ENCODE measurements around the gene PTPRT. TPM values are rescaled to one million over a fixed set of nuclear protein-coding genes. Genes with fewer than 3 reads are reported as not detected.

Gene PTPRT
- total RNA-seq, 4 donors from 2014 or later = 0.57 to 2.0 (median 0.83) TPM

DNA sequence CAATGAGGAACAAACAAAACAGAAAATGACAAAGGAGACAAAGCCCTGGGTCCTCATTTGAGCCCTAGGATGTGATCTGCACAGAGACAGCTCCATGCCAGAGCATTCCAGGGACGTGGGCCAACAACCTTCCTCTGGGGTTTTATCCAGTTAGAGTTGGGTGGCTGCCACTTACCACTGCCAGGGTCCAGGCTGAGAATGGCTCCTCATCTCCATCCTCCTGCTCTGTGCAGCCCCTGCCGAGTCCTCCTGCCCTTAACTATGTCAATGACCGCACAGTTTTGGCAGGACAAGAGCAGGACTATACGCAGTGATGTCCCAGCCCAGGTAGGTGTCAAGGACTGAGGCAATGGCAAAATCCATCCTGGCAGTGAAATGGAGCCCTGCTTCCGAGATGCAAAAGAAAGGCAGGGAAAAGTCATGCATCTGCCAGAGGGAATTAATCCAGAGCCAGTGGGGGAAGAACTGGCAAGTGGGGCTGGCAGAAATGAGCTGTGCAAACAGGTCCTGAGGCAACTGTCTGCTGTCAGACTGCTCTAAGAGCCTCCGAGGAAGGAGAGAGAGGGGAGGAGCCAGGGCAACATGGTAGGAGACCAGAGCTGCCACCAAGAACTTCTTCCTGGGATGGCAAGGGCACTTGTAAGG lies 449.4 kb downstream of the PTPRT start:
- TF ChIP-seq, protein P1, sequence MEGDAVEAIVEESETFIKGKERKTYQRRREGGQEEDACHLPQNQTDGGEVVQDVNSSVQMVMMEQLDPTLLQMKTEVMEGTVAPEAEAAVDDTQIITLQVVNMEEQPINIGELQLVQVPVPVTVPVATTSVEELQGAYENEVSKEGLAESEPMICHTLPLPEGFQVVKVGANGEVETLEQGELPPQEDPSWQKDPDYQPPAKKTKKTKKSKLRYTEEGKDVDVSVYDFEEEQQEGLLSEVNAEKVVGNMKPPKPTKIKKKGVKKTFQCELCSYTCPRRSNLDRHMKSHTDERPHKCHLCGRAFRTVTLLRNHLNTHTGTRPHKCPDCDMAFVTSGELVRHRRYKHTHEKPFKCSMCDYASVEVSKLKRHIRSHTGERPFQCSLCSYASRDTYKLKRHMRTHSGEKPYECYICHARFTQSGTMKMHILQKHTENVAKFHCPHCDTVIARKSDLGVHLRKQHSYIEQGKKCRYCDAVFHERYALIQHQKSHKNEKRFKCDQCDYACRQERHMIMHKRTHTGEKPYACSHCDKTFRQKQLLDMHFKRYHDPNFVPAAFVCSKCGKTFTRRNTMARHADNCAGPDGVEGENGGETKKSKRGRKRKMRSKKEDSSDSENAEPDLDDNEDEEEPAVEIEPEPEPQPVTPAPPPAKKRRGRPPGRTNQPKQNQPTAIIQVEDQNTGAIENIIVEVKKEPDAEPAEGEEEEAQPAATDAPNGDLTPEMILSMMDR (IDR thresholded peaks at IDR 0.05; ENCODE audit: low read depth) = no peak

DNA sequence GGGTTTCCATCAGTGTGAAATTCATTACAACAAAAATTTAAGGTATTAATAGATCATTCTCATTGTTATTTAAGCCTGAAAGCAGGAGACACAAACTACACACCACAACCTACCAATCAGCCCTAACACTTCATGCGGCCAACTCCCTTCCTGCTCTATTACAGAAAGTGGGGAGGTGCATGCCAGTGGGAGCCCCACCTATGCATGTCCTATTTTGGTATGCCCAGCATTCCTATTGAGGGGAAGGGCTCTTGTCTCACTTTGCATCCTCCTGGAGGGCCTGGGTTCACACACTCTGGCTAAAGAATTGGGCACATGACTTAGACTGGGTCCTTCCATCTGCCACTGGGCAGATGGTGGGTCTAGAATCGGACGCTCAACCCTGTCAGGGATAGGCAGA lies 450.0 kb downstream of the PTPRT start:
- TF ChIP-seq, protein P1 (IDR thresholded peaks at IDR 0.05; ENCODE audit: low read depth) = no peak

DNA sequence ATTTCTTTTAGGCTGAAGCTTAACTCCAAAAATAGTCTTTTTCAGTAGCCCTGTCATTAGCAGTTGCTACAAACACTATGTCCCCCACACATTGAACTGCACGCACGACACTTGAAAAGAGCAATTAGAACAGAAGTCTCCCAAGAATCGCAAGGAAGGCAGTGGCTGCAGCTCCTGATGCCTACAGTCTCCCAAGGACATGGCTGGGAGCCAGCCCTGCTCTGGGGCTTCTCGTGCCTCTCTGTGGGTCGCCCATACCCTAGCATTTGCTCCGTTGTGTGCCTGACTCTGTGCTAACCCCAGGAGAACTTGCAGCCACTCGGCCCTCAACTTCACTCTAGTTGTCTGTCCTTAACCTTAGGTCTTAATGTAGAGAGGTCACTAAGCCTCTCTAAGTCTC lies 454.2 kb downstream of the PTPRT start:
- TF ChIP-seq, protein P1 (IDR thresholded peaks at IDR 0.05; ENCODE audit: low read depth) = no peak

DNA sequence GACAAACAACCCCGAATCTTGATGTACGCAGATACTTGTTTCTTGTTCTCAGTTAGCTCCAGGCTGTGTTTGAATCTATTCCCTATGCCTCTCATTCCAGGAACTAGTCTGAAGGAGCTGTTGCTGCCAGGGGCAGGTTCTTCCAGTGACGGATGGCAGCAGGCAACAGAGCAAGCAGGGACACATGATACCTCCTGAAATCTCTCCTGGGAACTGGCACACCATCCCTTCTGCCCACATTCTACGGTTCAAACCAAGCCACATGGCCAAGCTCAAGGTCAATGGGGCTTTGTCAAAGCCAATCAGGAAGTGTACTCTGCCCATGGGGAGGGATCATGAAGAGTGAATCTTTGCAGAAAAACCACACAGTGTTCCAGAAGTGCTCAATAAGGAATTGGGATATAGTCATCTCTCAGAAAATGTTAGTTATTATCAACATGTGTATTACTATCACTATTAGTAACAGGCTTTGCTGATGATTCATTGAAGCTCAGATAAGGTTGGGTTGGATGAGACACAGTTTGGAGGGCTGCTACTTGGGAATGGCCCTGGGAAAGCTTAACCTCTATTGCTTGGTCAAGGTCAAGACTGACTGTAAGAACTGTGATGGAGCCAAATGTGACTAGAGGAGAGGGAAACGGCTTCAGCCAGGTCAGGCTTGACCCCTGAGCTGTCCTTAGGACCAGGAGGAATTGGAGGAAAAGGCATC lies 454.9 kb downstream of the PTPRT start:
- TF ChIP-seq, protein P1 (IDR thresholded peaks at IDR 0.05; ENCODE audit: low read depth) = no peak

DNA sequence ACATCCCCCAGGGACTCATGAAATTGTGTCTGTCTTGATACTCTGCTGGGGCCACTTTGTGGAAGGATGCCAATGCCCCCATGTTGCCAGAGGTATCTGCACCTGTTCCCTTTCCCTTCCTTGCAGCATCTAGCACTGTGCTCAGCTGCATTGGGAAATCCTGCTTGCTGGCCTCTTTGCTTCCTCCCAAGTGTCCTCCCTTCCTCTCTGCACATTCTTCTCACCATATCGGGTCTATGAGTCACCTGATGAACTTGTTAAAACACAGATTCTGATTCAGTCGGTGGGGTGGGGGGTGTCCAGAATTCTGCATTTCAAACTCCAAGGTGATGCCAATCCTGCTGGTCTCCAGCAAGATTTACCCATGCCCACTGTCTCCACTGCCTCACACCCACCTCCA lies 467.8 kb downstream of the PTPRT start:
- TF ChIP-seq, protein P1 (IDR thresholded peaks at IDR 0.05; ENCODE audit: low read depth) = no peak

DNA sequence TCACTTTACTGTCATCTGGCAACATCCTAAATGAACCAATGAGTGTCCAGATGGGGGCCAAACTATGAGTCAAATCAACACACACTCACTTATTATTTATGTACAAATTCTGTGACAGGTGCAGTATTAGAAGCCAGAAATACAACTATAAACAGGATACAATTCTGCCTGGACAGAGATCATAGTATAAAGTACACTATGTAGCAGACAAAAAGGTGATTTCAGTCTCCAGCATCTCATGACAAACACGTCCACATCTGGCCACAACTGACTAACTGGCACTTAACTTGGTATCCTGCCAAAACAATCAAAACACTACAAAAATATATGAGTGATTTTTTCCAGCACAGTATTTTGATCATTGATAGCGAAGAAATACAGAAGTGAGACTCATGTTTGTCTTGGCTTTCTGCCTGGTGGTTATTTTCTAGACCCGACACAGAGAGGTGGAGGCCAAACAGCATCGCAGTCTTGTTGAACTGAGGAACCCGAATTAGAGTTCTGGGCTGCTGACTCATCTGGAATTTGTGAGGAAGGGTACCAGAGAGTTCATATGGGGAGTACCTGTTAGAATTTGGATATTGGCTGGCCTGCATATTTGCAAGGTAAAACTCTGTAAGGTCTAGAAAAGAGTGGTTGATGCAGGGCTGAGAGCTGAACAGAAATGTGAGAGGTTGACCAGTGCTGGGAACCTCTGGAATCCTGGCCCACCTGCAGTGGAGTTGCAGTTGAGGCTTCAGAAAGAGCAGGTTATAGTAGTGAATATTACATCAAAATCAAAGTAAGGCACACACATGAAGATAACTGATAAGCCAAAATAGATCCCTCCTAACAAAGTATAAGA lies 475.2 kb downstream of the PTPRT start:
- TF ChIP-seq, protein P1 (IDR thresholded peaks at IDR 0.05; ENCODE audit: low read depth) = no peak

DNA sequence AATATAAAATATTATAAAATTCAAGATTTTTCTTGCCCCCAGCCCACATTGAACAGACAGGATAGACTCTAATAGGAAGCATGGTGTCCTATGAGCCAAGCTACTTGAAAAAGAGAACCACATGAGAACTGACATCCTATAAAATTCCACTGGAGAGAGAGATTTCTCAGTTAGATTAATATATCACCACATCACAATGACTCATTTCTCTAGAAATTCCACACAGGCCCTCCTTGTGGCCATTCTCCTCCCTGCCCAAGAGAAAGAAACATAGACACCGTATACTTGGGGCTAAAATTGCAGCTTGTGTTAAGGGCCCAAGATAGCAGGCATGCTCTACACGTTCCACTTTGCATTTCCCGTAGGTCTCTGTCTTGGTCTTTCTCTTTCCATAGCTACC lies 481.4 kb downstream of the PTPRT start:
- TF ChIP-seq, protein P1 (IDR thresholded peaks at IDR 0.05; ENCODE audit: low read depth) = no peak
